IPS DF 19.7 (cell line): Measurements from ENCODE around the gene PHLDB2.

Experiments used
- DNase-seq: peaks from one replicate; pipeline ENCODE4 v3.0.0-alpha.2; 2013; ENCODE audit warnings: low read depth, low spot score

Gene PHLDB2

GRCh38 chr3:111850537-111850936 lies 8.5 kb upstream of the PHLDB2 start:
- DNase-seq: no peak

GRCh38 chr3:111851511-111851954 lies 7.5 kb upstream of the PHLDB2 start:
- DNase-seq: no peak

GRCh38 chr3:111852540-111852939 lies 6.5 kb upstream of the PHLDB2 start:
- no peak for DNase-seq

- no peak for DNase-seq
Observed at GRCh38 chr3:111853068-111853467, 6.0 kb upstream of the PHLDB2 start.

- DNase-seq: no peak
Observed at GRCh38 chr3:111854990-111855389, 4.1 kb upstream of the PHLDB2 start.

- DNase-seq: no peak
Observed at GRCh38 chr3:111856501-111856900, 2.6 kb upstream of the PHLDB2 start.

GRCh38 chr3:111857474-111857873 lies 1.6 kb upstream of the PHLDB2 start:
- DNase-seq: no peak

- no peak for DNase-seq
Observed at GRCh38 chr3:111858642-111859041, 423 bp upstream of the PHLDB2 start.

- peak; percentile 95 for DNase-seq
Observed at GRCh38 chr3:111859974-111860859, 1.2 kb downstream of the PHLDB2 start.

GRCh38 chr3:111861391-111861790 lies 2.3 kb downstream of the PHLDB2 start:
- no peak for DNase-seq

- no peak for DNase-seq
Observed at GRCh38 chr3:111862415-111862814, 3.4 kb downstream of the PHLDB2 start.

- DNase-seq: no peak
Observed at GRCh38 chr3:111862974-111863373, 3.9 kb downstream of the PHLDB2 start.

GRCh38 chr3:111863942-111864694 lies 5.1 kb downstream of the PHLDB2 start:
- no peak for DNase-seq

- DNase-seq: no peak
Observed at GRCh38 chr3:111864821-111865656, 6.0 kb downstream of the PHLDB2 start.

- DNase-seq: no peak
Observed at GRCh38 chr3:111867889-111868426, 8.9 kb downstream of the PHLDB2 start.

- no peak for DNase-seq
Observed at GRCh38 chr3:111870620-111871019, 11.6 kb downstream of the PHLDB2 start.

GRCh38 chr3:111871809-111872623 lies 13.0 kb downstream of the PHLDB2 start:
- DNase-seq: no peak

- no peak for DNase-seq
Observed at GRCh38 chr3:111872979-111873378, 13.9 kb downstream of the PHLDB2 start.

GRCh38 chr3:111874177-111874820 lies 15.2 kb downstream of the PHLDB2 start:
- DNase-seq: no peak

GRCh38 chr3:111881480-111881879 lies 22.4 kb downstream of the PHLDB2 start:
- DNase-seq: no peak
